Stimulated activated CD8-positive, alpha-beta memory T cell treated with anti-CD3 and anti-CD28 coated beads, Interleukin-4, amount 100 ng/mL, for 1 hour (primary cell): ENCODE data around the gene HS3ST5.

Experiments
- DNase-seq, 2 donors: peaks; one replicate each; pipeline ENCODE4 v3.0.0-alpha.2; 2020; ENCODE audit warnings: low read depth in 2 of 2, low spot score in 1 of 2

The HS3ST5 gene

GRCh38 chr6:114202389-114202788 is 140.4 kb downstream of the HS3ST5 start:
- DNase-seq = no peak

GRCh38 chr6:114200891-114201290 is 141.9 kb downstream of the HS3ST5 start:
- no peak for DNase-seq

- DNase-seq = no peak
These were observed 147.0 kb downstream of the HS3ST5 start for GRCh38 chr6:114195631-114196403.

DNA sequence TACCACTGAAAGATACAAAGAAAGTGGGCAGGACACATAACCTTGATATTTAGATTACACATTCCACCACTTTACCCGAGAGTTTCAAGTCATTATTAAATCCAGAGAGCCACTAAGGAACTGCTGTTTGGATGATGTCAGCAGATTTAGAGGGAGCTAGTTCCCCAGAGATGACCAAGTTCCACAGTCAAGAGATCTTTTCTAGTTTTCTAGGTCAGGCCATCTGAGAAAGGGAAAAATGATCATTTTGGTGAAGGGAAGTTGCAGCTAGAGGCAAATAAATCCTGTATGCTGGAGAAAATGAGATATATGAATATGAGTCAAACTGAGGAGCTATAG is 147.8 kb downstream of the HS3ST5 start:
- DNase-seq = no peak

- DNase-seq = no peak
These were observed 148.3 kb downstream of the HS3ST5 start for GRCh38 chr6:114194362-114195026.

DNA sequence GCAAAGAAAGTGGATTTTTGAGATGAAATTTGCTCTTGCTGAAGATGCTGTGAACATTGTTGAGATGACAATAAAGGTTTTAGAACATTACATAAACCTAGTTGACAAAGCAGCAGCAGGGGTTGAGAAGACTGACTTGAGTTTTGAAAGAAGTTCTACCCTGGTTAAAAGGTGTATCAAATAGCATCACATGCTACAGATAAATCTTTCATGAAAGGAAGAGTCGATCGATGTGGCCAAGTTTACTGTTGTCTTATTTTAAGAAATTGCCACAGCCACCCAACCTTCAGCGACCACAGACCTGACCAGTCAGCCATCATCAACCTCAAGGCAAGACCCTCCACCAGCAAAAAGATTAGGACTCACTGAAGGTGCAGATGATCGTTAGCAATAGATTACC is 155.3 kb downstream of the HS3ST5 start:
- DNase-seq = no peak

- DNase-seq = no peak
These were observed 161.2 kb downstream of the HS3ST5 start for GRCh38 chr6:114181664-114182063.

- DNase-seq = no peak
These were observed 163.4 kb downstream of the HS3ST5 start for GRCh38 chr6:114179411-114179810.

DNA sequence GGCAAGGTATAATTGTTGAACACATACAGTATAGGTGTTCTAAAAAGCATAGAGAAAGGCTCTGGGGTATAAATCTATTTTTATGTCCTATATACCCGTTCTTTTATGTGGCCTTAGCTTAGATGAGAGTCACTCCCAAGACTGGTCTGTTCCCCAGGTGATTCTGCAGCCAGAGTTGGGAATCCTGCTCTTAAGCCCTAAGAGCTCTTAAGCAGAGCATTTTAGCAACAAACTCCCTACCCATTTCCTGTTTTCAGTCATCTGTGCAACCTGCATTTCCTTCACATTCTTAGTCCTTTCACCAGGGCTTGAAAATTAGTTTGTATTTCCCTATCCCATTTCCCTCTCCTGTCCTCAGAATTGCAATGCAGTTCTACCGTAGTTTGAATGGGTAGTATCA is 166.1 kb downstream of the HS3ST5 start:
- no peak for DNase-seq

- DNase-seq = no peak
These were observed 170.1 kb downstream of the HS3ST5 start for GRCh38 chr6:114172576-114173260.

GRCh38 chr6:114171473-114171872 is 171.3 kb downstream of the HS3ST5 start:
- DNase-seq = no peak

DNA sequence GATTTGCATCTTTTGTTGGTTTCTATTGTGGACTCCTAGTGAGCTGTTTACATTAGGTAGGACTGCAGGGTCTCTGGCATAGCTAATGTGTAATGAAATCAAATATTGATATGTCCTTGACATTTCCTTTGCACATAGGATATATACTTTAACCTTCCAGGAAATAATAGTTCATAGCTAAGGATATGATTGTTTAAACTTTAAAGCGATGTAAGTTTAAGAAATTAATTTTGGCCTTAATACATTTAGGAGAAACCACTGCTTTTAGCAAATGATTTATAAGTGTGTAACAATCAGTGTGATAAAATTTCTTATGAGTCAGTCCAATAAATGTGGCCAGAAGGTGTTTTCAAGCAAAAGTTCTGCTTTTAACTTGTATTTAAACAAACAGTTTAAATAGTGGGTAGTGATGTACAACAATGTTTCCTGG is 171.8 kb downstream of the HS3ST5 start:
- DNase-seq = no peak

GRCh38 chr6:114170372-114170771 is 172.5 kb downstream of the HS3ST5 start:
- DNase-seq = no peak

- no peak for DNase-seq
These were observed 173.1 kb downstream of the HS3ST5 start for GRCh38 chr6:114169763-114170162.

DNA sequence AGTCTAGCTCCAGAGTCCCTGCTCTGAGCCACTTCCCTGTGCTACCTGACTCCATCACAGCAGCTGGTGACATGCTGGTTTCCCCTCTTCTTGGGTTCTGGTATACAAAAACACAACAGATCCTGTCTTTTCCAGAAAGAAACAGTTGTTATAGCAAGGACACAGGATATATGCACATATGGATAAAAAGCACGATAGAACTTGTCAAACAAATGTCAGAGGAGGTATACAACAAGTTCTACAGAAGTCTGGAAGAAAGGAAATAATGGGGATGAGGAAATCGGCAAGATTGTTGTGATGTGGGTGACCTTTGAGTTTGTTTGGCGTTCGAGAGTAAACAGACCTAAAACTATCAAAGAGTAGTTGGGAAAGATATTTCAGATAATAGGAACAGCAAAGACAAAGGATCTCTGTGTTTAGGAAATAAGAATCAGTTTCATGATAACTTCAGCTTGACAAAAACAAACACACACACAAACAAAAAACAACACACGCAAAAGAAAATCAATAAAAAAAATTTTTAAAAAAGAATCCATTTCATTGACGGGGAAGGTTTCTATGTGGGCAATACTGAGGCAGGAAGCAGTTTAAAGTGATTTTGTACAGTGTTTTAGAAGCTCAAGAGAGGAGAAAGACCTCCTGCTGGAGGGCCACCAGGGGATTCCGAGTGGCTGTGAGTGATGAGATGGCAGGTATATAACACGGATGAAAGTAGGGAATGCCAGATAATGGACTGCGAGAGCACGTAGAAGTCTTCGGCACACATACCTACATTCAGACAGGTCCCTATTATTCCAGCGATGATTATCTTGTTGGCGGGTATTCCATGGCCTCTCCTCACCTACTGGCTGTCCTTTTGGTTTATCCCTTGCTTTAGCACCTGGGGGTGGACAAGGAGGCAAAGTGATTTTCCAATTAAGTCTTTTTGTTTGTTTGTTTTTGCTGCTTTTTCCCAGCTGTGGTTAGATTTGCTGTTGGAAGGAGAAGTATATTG is 174.9 kb downstream of the HS3ST5 start:
- no peak for DNase-seq

GRCh38 chr6:114164207-114164606 is 178.6 kb downstream of the HS3ST5 start:
- DNase-seq = no peak

DNA sequence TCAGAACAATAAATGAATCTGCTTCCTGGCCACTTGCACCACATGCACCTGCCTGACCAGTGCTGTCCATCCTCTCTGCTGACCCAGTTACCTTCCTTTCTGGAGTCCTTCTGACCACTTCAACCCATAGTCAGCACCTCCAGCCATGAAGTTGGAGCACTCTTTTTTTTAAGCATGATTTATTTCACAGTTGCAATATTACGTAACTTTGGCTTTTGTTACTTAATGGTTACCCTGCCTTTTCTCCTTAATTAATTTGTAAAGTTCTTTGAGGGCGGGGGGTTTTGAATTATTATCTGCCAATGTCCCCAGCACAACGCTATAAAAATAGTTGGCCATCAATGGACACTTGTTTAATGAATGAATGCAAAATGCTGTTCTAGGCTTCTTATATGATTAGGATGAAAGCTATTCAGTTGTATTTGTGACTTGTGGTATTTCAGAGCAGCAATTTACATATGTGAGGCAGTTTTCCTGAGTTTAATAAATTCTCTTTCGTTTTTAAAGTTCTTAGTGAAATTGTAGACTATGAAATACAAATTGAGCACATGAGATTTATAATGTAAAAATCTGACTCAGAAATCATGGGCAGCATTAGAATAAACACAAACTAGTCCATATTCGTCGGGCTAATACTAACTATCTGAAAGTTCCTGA is 180.0 kb downstream of the HS3ST5 start:
- no peak for DNase-seq

GRCh38 chr6:114160881-114161280 is 181.9 kb downstream of the HS3ST5 start:
- no peak for DNase-seq

DNA sequence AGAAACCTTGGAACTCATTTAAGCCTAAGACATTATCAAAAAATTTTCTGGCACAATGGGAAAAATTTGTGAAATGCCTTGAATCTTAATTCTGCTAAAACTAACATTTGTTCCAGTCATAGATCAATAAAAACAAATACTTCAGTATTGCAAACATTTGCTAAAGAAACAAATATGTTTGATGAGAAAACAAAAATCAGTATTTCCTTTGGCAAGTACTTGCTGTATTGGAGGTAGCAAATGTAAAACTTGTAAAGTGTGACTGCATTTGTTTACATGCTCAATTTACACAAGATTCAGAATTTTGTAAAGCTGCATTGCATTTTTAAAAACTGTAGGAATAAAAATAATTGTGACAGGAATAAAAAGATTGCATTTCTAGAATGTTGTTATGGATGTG is 183.1 kb downstream of the HS3ST5 start:
- DNase-seq = no peak

GRCh38 chr6:114158838-114159694 is 183.8 kb downstream of the HS3ST5 start:
- DNase-seq = no peak
